T-helper 22 cell (primary cell): ENCODE measurements around the gene SLC22A12.
"Not testable (repeated sequence)": the region's sequence is repeated elsewhere in the genome, so short reads cannot be mapped to it uniquely, and the experiment has no call there.

ENCODE experiments used
- DNase-seq: peaks from one replicate; pipeline ENCODE4 v3.0.0-alpha.2; 2020; ENCODE audit warnings: low read depth

Gene SLC22A12

DNA sequence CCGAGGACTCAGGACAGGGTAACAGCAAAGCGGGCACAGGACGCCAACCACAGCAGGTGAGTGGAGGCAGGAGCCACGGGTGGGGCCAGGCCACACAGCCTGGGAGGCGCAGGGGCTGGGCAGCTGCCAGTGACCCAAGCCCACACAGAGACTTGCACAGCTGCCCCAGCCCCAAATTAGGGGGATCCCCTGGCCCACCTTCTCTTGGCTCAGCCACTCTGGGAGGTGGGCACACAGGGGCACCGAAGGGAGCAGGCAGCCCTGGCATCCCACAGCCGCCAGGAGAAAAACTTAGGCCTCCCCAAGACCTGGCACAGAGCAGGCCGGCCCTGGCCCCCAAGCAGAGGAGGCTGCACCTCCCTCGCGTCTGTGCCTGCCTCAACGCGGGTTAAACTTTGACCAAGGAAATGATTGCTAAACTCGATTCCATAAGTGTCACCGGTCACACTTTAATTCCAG is at the start of gene SLC22A12:
SLC22A12 (plus strand) TSS at position 458 of the 459 bp plus-strand sequence. CDS start 337 bp downstream, outside the sequence.
- no peak for DNase-seq

- DNase-seq: no peak
Measured at GRCh38 chr11:64542172-64543125, 48.6 kb upstream of the SLC22A12 start.

GRCh38 chr11:64543818-64544217 is 47.2 kb upstream of the SLC22A12 start:
- no peak for DNase-seq

DNA sequence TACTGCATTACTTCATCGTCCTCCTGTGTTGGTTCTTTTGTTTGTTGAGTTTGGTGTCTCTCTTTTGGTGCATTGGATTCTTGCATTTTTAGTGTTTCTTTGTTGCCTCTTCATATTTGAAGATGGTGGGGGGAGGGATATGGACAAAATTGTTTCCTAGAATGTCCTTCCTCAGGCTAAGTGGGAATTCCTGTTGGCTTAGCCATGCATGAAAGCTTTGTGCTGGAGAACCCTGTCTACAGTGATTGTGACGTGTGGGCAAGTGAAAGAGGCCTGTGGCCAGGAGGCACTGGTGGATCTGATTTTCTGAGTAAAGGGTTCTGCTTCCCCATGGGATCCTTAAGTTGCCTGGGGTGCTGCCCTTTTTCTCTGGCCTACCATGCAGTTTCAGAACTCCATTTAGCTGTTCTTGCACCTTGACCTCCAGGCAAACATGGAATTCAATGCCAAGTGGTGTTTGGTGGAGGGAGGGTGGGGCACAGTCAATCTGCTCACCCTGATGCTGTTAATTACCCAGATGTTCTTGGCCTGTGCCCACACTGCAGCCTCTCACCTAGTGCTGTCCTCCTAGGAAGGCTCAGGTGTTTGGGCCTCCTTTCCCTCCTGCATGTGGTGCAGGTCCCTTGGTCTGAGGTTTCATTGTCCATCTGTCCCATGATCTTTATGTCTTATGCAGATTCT is 46.3 kb upstream of the SLC22A12 start:
- no peak for DNase-seq

DNA sequence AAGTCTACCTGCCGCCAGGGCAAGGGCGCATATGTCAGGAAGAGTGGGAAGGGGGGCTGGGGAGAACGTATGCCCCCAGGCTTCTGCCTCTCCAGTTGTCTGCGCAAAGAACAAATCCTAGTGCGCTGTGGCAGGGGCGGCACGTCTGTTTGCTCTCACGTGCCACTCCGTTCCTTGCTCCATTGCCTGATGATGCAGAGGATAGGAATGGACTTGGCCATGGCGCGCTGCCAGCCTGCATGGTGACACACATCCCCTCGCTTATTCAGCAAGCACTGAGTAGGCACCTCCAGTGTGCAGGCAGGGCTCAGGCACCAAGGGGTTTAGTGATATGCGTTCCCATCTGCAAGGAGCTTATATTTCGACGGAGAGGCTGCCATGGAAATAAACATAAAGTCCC is 45.4 kb upstream of the SLC22A12 start:
- DNase-seq: no peak

GRCh38 chr11:64546176-64546575 is 44.8 kb upstream of the SLC22A12 start:
- no peak for DNase-seq

DNA sequence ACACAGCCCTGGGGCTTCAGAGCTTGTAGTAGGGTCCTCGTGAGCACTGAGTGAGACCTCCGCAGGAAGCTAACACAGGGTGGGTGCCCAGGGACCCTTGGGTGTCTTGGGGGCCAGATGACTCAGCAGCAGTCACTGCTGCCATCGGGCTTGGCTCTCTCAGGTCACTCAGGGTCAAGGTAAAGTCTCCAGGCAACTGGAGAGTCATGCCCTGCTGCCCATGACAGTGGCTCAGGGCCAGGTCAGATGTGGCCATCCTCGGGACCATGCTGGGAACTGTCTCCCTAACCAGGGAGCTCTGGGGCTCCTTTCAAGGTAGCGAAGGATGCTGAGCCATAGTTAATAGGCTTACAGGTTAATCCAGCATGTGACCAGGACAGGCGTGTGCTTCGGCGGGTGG is 44.4 kb upstream of the SLC22A12 start:
- no peak for DNase-seq

DNA sequence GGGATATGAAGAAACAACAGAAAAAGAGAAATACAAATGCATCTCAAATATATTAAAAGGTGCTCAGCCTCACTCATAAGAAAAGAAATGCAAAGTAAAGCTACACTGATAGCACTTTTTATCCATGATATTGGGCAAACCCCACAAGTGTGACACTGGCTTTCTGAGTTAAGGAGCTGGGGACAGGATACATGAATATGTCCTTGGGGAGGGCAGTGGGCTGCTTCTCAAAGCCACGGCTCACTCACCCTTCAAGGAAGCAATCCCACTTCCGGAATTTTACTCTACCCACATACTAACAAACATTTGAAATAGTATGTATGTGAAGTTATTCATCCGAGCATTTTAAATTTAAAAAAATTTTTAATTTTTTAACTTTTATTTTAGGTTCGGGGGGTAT is 41.1 kb upstream of the SLC22A12 start:
- DNase-seq: no peak

DNA sequence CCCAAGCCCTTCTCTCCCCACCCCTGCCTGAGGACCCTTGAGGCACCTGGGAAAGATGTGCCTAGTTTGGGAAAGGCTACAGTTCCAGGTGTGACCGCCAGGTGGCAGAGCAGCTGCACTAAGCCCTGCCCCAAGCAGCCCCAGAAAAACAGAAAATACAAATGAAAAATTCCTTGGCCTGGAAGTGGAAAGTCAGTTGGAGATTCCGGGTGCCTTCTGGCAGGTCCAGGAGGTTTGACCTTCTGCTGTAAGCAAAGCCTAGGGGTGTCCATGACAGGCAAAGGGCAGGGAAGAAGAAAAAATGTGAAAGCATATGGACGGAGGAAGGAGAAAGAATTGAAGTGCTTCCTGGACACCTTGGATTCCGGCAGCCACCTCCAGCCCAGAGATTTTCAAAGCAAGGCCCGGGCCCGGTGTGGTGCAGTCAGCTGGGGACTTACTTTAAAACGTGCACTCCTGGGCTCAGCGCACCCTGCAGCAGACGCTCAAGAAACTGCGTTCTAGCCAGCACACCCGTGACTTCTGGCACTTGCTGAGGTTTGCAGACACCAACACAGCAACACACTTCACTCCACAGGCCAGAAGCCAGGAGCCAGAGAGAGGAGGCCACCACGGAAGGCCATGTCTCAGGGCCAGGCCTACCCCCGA is 37.3 kb upstream of the SLC22A12 start:
- no peak for DNase-seq

GRCh38 chr11:64556044-64556720 is 34.8 kb upstream of the SLC22A12 start:
- no peak for DNase-seq

DNA sequence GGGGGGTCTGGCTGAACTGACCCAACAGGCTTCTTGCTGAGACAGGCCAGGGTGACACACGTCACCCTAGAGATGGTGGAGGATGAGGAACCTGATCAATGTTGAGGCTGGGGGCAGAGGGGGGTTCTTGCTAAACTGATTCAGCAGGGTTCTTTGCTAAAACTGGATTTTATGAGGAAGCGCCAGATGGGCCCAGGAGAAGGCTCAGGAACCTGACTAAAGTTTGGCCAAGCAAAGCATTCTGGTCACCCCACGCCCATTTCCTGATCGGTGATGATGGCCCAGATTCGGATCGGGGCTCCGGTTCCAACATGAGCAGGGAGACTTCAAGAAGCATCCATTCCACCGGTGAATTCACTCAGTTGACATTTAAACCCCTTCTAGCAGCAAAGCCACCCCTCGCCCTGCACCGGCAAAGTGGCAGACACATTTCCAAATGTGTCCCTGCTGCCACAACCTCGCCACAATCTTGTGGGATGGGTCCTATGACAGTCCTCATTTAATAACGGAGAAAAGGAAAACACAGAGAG is 34.2 kb upstream of the SLC22A12 start:
- DNase-seq: no peak

DNA sequence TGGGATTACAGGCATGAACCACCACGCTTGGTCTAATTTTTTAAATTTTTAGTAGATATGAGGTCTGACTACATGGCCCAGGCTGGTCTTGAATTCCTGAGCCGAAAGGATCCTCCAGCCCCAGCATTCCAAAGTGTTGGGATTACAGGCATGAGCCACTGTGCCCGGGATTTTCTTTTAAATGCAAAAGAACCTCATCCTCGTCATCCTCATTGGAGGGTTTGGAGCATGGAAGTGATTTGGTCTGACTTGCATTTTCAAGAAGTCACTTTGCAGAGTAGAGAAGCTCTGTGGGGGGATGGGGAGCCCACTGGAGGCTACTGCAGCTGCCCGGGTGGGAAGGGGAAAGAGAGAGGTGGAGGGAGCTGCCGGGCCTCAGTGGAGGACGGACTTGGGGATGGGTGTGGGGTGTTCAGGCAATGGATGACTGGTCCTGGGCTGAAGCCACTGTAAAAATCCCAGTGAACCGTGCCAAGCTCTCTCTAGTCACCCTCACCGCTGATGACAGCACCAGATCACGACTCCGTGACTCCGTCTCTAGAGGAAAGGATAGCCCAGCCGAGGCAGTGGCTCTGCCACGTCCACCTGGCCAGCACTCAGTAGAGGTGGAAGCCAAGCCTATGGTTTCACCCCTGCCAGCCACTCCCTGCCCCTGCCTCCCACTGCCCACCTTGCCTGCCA is 32.8 kb upstream of the SLC22A12 start:
- no peak for DNase-seq

- no peak for DNase-seq
Measured at GRCh38 chr11:64558869-64559268, 32.2 kb upstream of the SLC22A12 start.

GRCh38 chr11:64559351-64560138 is 31.5 kb upstream of the SLC22A12 start:
- DNase-seq: no peak

DNA sequence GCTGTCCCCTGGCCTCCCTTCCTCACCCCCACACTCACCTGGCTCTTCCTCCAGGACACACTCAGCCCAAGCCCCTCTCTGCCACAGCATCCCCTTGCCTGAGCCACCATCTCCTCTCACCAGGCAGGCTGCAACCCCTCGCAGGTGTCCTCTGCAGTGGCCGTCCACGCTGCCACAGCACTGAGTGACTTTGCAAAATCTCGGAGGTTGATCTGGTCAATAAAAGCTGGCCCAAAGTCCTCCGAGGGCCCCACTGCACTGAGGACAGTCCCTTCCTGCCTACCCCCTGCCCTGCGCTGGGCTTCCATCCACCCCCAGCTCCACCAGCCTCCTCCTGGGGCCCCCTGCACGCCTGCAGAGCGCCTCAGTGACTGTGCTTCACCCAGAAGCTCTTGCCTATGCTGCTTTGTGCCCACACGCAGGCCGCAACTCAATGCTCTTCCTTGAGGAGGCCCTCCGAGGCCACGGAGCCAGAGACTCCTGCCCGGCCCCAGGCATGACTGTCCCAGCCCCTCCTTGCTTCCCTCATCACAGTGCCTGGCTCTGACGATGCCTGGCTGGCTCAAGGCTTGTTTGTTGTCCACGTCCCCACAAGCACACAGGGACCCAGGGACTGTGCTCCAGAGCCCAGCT is 30.8 kb upstream of the SLC22A12 start:
- DNase-seq: no peak

DNA sequence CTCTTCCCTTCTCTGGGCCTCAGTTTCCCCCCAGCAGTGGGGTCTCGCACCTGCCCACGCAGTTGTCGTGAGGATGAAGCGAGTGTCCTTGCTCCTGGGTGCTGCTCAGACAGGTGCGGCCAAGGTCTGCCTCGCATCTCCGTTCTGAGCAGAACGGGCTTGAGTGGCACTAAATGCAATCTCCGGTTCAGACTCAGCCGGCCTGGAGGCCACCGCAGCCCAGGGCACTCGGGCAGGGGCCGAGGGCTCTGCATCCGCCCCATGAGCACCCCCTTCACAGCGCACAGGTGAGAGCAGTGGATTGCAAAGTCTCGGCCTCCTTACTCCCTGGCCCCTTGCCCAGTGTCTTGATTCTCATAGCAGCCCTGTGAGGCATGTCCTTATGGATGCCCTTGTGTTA is 30.1 kb upstream of the SLC22A12 start:
- no peak for DNase-seq

GRCh38 chr11:64561429-64561828 is 29.6 kb upstream of the SLC22A12 start:
- not testable (repeated sequence) for DNase-seq

GRCh38 chr11:64561984-64562722 is 28.9 kb upstream of the SLC22A12 start:
- DNase-seq: no peak

DNA sequence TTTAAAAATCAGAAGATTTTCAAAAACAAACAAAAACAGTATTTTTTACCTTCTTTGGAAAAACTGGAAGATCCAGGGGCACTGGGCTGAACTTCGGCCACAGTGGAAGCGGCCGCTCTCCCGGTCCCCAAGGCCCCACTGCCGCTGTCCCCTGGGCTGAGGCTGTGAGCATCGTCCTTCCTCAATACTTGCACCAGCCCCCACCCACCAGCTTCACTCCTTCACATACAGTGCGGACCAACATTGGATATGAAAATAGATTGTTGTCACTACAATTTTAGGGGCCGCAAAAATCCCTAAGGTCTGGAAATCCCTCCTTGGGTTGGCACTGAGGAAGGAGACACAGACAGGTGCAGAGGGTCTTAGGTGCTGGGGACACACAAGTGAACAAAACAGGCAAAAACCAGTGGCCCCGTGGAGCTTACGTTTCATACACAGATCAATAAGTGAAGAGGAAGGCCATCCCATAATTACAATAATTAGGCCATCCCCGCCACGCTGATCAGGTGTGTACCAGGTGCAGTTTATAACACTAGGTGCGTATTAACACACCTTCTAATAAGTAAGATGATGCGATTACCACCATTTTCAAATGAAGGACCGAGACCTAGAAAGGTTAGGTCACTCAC is 28.2 kb upstream of the SLC22A12 start:
- DNase-seq: no peak
